Progenitor cell of endocrine pancreas (in vitro differentiated cells): ENCODE results near the gene PFDN2. TPM values are rescaled to one million over a fixed set of nuclear protein-coding genes. Genes with fewer than 3 reads are reported as not detected.
A peak's percentile ranks its signal among the peaks of the same experiment; 100 is the strongest.

Experiments used
- DNase-seq: peaks from one replicate; pipeline ENCODE4 v3.0.0; 2021; ENCODE audit warnings: low spot score; ENCODE audit not compliant: unreplicated experiment
- H3K27ac Mint-ChIP-seq: 2 replicates; pipeline ENCODE4 v1.8.0; 2021; ENCODE audit warnings: mild to moderate bottlenecking, moderate library complexity, mixed read lengths
- H3K27me3 Mint-ChIP-seq: 2 replicates; pipeline ENCODE4 v1.8.0; 2021; ENCODE audit warnings: mixed read lengths
- H3K36me3 Mint-ChIP-seq: 2 replicates; pipeline ENCODE4 v1.8.0; 2022; ENCODE audit warnings: mixed read lengths; ENCODE audit not compliant: insufficient read depth
- H3K4me1 Mint-ChIP-seq: 2 replicates; pipeline ENCODE4 v1.8.0; 2021; ENCODE audit warnings: low read depth, mixed read lengths
- H3K4me3 Mint-ChIP-seq: 2 replicates; pipeline ENCODE4 v1.8.0; 2021; ENCODE audit warnings: low read depth, mild to moderate bottlenecking, moderate library complexity, mixed read lengths
- H3K9me3 Mint-ChIP-seq: 2 replicates; pipeline ENCODE4 v1.8.0; 2021; ENCODE audit warnings: low read depth, mixed read lengths
- total RNA-seq: library from RNA; stranded (reverse); gene quantifications from 2 replicates; pipeline ENCODE4 v1.2.1, GENCODE V29; 2021
- TF ChIP-seq, protein P1 (sequence below): fragments of 200-600 bp; sonication (generic); IDR thresholded peaks from one replicate; pipeline ENCODE4 v1.5.0; 2021; ENCODE audit warnings: antibody characterized with exemption, mild to moderate bottlenecking; ENCODE audit not compliant: unreplicated experiment

PFDN2 gene
- total RNA-seq, 1 donor from 2014 or later, result 54.8 TPM

GRCh38 chr1:161163793-161164192 lies 46.0 kb upstream of the PFDN2 start:
- H3K4me1 Mint-ChIP-seq, result peaks cover 23% of the 10 kb centered on the region
- no peak overlapping the region for H3K4me3 Mint-ChIP-seq
- DNase-seq, result no peak
- H3K27me3 Mint-ChIP-seq, result no peaks in the 10 kb centered on the region
- TF ChIP-seq, protein P1, sequence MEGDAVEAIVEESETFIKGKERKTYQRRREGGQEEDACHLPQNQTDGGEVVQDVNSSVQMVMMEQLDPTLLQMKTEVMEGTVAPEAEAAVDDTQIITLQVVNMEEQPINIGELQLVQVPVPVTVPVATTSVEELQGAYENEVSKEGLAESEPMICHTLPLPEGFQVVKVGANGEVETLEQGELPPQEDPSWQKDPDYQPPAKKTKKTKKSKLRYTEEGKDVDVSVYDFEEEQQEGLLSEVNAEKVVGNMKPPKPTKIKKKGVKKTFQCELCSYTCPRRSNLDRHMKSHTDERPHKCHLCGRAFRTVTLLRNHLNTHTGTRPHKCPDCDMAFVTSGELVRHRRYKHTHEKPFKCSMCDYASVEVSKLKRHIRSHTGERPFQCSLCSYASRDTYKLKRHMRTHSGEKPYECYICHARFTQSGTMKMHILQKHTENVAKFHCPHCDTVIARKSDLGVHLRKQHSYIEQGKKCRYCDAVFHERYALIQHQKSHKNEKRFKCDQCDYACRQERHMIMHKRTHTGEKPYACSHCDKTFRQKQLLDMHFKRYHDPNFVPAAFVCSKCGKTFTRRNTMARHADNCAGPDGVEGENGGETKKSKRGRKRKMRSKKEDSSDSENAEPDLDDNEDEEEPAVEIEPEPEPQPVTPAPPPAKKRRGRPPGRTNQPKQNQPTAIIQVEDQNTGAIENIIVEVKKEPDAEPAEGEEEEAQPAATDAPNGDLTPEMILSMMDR, result no peak
- peaks cover 24% of the 10 kb centered on the region for H3K36me3 Mint-ChIP-seq
- H3K9me3 Mint-ChIP-seq, result no peaks in the 10 kb centered on the region
- H3K27ac Mint-ChIP-seq, result peak overlapping the region; percentile 7

DNA sequence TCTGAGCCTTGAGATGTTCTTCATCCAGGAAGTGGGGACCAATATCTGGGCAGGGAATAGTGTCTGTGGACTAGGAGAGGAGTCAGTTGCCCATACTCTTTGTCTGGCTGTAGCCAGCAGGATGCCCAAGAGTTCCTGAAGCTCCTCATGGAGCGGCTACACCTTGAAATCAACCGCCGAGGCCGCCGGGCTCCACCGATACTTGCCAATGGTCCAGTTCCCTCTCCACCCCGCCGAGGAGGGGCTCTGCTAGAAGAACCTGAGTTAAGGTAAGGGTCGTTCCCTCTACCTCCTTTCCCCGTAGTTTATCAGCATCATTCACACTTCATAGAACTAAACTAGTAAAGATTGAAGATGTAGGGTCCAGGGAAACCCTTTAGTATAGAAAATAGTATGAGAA lies 45.0 kb upstream of the PFDN2 start:
- H3K4me1 Mint-ChIP-seq, result peaks cover 23% of the 10 kb centered on the region
- H3K4me3 Mint-ChIP-seq, result no peak overlapping the region

DNA sequence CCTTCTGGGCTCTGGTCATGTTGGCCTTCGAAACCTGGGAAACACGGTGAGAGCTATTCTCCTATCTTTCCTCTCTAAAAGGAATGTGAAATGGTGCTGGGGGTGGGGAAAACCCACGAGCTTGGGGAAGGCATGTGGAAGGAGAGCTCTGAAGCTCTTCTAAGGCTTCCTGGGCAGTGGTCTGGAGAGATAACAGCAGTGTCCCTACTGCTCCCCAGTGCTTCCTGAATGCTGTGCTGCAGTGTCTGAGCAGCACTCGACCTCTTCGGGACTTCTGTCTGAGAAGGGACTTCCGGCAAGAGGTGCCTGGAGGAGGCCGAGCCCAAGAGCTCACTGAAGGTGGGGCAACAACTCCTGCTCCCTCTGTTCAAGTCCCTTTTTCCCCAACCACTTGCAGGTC lies 44.2 kb upstream of the PFDN2 start:
- peak overlapping the region; percentile 37 for H3K4me3 Mint-ChIP-seq
- H3K9me3 Mint-ChIP-seq, result no peaks in the 10 kb centered on the region
- peak overlapping the region; percentile 78 for H3K27ac Mint-ChIP-seq
- H3K27me3 Mint-ChIP-seq, result no peaks in the 10 kb centered on the region
- DNase-seq, result no peak
- TF ChIP-seq, protein P1, result no peak
- H3K36me3 Mint-ChIP-seq, result peaks cover 29% of the 10 kb centered on the region
- H3K4me1 Mint-ChIP-seq, result peaks cover 19% of the 10 kb centered on the region

More for the DNA sequence above, 45.0 kb upstream of the PFDN2 start:
- peaks cover 24% of the 10 kb centered on the region for H3K36me3 Mint-ChIP-seq
- H3K27me3 Mint-ChIP-seq, result no peaks in the 10 kb centered on the region
- no peaks in the 10 kb centered on the region for H3K9me3 Mint-ChIP-seq
- no peak for DNase-seq
- no peak overlapping the region for H3K27ac Mint-ChIP-seq
- TF ChIP-seq, protein P1, result no peak

- peaks cover 16% of the 10 kb centered on the region for H3K4me1 Mint-ChIP-seq
- no peaks in the 10 kb centered on the region for H3K9me3 Mint-ChIP-seq
- H3K27ac Mint-ChIP-seq, result no peak overlapping the region
- TF ChIP-seq, protein P1, result no peak
- H3K27me3 Mint-ChIP-seq, result no peaks in the 10 kb centered on the region
- no peak for DNase-seq
- H3K4me3 Mint-ChIP-seq, result peak overlapping the region; percentile 37
- H3K36me3 Mint-ChIP-seq, result peaks cover 32% of the 10 kb centered on the region
These were observed 43.8 kb upstream of the PFDN2 start for GRCh38 chr1:161161652-161162051.

DNA sequence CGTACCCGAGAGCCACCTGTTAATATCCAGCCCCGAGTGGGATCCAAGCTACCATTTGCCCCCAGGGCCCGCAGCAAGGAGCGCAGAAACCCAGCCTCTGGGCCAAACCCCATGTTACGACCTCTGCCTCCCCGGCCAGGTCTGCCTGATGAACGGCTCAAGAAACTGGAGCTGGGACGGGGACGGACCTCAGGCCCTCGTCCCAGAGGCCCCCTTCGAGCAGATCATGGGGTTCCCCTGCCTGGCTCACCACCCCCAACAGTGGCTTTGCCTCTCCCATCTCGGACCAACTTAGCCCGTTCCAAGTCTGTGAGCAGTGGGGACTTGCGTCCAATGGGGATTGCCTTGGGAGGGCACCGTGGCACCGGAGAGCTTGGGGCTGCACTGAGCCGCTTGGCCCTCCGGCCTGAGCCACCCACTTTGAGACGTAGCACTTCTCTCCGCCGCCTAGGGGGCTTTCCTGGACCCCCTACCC lies 42.9 kb upstream of the PFDN2 start:
- Mint-ChIP-seq H3K27me3 (no peaks in the 10 kb centered on the region), H3K4me1 (peaks cover 16% of the 10 kb centered on the region), H3K27ac (no peak overlapping the region), H3K4me3 (peak overlapping the region; percentile 80), H3K36me3 (peaks cover 33% of the 10 kb centered on the region), H3K9me3 (no peaks in the 10 kb centered on the region)
- TF ChIP-seq, protein P1, result no peak
- no peak for DNase-seq
